Neural cell (in vitro differentiated cells): ENCODE results near the gene PPP2R2D. TPM values are rescaled to one million over a fixed set of nuclear protein-coding genes. Genes with fewer than 3 reads are reported as not detected.

Experiments
- H2AFZ ChIP-seq: fragments of 200-600, 300-800 bp; sonication (generic), shearing (Covaris generic); 2 replicates; pipeline ENCODE4 v1.6.0; 2014; ENCODE audit warnings: low read depth, mild to moderate bottlenecking, antibody characterized with exemption, low read length, moderate library complexity
- H3F3A ChIP-seq: fragments of 200-600 bp; shearing (Covaris generic); 2 replicates; pipeline ENCODE4 v1.6.1; 2016; ENCODE audit warnings: mild to moderate bottlenecking, moderate library complexity, mixed read lengths, antibody characterized with exemption, low read length; ENCODE audit not compliant: insufficient read depth, poor library complexity, severe bottlenecking
- H3K27ac ChIP-seq: fragments of 200-600, 300-800 bp; sonication (generic), shearing (Covaris generic); 2 replicates; pipeline ENCODE4 v1.5.1; 2014; ENCODE audit warnings: mild to moderate bottlenecking, low read length, moderate library complexity
- H3K27me3 ChIP-seq: fragments of 300-800, 200-600 bp; sonication (generic), shearing (Covaris generic); 2 replicates; pipeline ENCODE4 v1.6.0; 2014; ENCODE audit warnings: mild to moderate bottlenecking, low read depth, low read length, moderate library complexity; ENCODE audit not compliant: insufficient read depth
- H3K36me3 ChIP-seq: fragments of 300-800, 200-600 bp; sonication (generic), shearing (Covaris generic); 2 replicates; pipeline ENCODE4 v1.5.1; 2014; ENCODE audit warnings: mild to moderate bottlenecking, antibody characterized with exemption, low read length, moderate library complexity; ENCODE audit not compliant: insufficient read depth
- H3K4me2 ChIP-seq: fragments of 300-800, 200-600 bp; sonication (generic), shearing (Covaris generic); 2 replicates; pipeline ENCODE4 v1.6.0; 2014; ENCODE audit warnings: mild to moderate bottlenecking, low read length
- H3K4me3 ChIP-seq: fragments of 300-800, 200-600 bp; sonication (generic), shearing (Covaris generic); 2 replicates; pipeline ENCODE4 v1.5.1; 2014; ENCODE audit warnings: mild to moderate bottlenecking, low read length, moderate library complexity
- H3K79me2 ChIP-seq: fragments of 200-600 bp; shearing (Covaris generic); replicated peaks from 2 replicates; pipeline ENCODE4 v1.6.0; 2014; ENCODE audit warnings: mild to moderate bottlenecking, low read length, moderate library complexity; ENCODE audit not compliant: insufficient read depth
- H3K9ac ChIP-seq: fragments of 300-800, 200-600 bp; sonication (generic), shearing (Covaris generic); 2 replicates; pipeline ENCODE4 v1.6.1; 2016; ENCODE audit warnings: mild to moderate bottlenecking, low read length, mixed read lengths
- H3K9me2 ChIP-seq: fragments of 200-600 bp; shearing (Covaris generic); 2 replicates; pipeline ENCODE4 v1.6.1; 2016; ENCODE audit warnings: mild to moderate bottlenecking, low read length, mixed read lengths; ENCODE audit not compliant: insufficient read depth
- H3K9me3 ChIP-seq: fragments of 200-600, 300-800 bp; sonication (generic), shearing (Covaris generic); 2 replicates; pipeline ENCODE4 v1.6.1; 2016; ENCODE audit warnings: mild to moderate bottlenecking, mixed run types, low read length, moderate library complexity, mixed read lengths
- H4K20me1 ChIP-seq: fragments of 200-600 bp; shearing (Covaris generic); 2 replicates; pipeline ENCODE4 v1.6.1; 2016; ENCODE audit warnings: mild to moderate bottlenecking, mixed run types; ENCODE audit not compliant: insufficient read depth
- CTCF ChIP-seq: fragments of 450-650 bp; IDR thresholded peaks from 2 replicates; pipeline ENCODE4 v1.5.1; 2014; ENCODE audit warnings: antibody characterized with exemption, mild to moderate bottlenecking, moderate library complexity; ENCODE audit not compliant: poor library complexity, severe bottlenecking
- EP300 ChIP-seq: fragments of 450-650 bp; conservative IDR thresholded peaks from 2 replicates; pipeline ENCODE4 v1.6.1; 2014; ENCODE audit warnings: antibody characterized with exemption, mild to moderate bottlenecking, moderate library complexity; ENCODE audit not compliant: poor library complexity, severe bottlenecking
- MXI1 ChIP-seq: fragments of 450-650 bp; conservative IDR thresholded peaks from 2 replicates; pipeline ENCODE4 v1.6.1; 2014; ENCODE audit warnings: antibody characterized with exemption, mild to moderate bottlenecking; ENCODE audit not compliant: poor library complexity, severe bottlenecking
- POLR2AphosphoS5 ChIP-seq: IDR thresholded peaks from 2 replicates; pipeline ENCODE4 v1.6.1; 2012
- RAD21 ChIP-seq: fragments of 450-650 bp; conservative IDR thresholded peaks from 2 replicates; pipeline ENCODE4 v1.6.1; 2014; ENCODE audit warnings: antibody characterized with exemption, mild to moderate bottlenecking, moderate library complexity
- REST ChIP-seq: IDR thresholded peaks from 2 replicates; pipeline ENCODE4 v1.6.1; 2012; ENCODE audit warnings: borderline replicate concordance
- SMC3 ChIP-seq: fragments of 450-650 bp; conservative IDR thresholded peaks from 2 replicates; pipeline ENCODE4 v1.6.1; 2014; ENCODE audit warnings: antibody characterized with exemption, mild to moderate bottlenecking, moderate library complexity; ENCODE audit not compliant: poor library complexity
- TAF1 ChIP-seq: IDR thresholded peaks from 2 replicates; pipeline ENCODE4 v1.6.1; 2012; ENCODE audit warnings: low read depth
- polyA plus RNA-seq: library from polyadenylated mRNA; depleted of rRNA; stranded (reverse); fragments of >200 nt; gene quantifications from 2 replicates; pipeline ENCODE4 v1.2.3, GENCODE V29; 2014

PPP2R2D gene
- polyA plus RNA-seq, 1 donor from 2014 or later, result 71.7 TPM

DNA sequence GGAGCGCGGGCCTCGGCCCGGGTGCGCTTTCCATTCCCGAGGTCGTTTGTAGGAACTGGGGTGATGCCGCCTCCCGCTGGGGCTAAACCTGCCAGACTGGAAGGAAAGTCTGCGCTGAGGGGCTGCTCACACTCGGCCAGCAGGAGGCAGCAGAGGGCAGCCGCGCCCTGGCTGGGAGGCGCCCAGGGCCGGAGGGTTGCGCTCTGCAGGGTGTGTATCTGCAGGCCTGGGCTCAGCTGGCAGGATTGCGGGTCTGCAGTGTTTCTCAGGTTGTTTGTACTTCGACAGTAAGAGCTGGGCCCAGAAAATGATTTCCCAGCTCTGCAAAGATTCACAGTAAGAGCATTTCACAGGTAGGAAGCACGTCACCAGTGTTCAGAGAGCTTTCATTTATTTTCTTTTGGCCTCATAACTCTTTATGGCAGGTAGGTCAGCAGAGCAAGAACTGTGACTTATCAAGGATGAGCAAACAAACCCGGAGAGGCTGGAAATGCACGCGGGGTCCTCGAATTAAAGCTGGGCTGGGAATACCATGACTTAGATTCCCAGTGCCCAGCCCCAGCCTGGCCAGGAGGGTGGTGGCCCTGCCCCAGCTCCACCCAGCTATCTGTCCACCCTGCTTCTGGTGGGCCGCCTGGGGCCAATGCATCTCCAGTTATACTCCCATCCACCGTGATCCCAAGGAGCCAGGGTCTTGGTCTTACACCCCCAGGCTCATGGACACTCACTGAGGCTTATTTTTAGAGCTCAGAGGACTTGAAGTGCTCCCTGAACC is 15.2 kb upstream of the PPP2R2D start:
- Histone ChIP-seq H3K36me3 (no peaks in the 10 kb centered on the region), H2AFZ (no peak overlapping the region), H4K20me1 (no peaks in the 10 kb centered on the region), H3K27ac (peak overlapping the region; percentile 84), H3K9ac (peak overlapping the region; percentile 44), H3K79me2 (no peaks in the 10 kb centered on the region), H3K9me2 (no peaks in the 10 kb centered on the region), H3K4me3 (peak overlapping the region; percentile 23), H3K9me3 (no peaks in the 10 kb centered on the region), H3F3A (no peaks in the 10 kb centered on the region), H3K27me3 (no peaks in the 10 kb centered on the region), H3K4me2 (no peak overlapping the region)
- peak; percentile 47 for TF ChIP-seq RAD21
- peak; percentile 65 for TF ChIP-seq CTCF
- no peak for TF ChIP-seq TAF1
- peak; percentile 47 for TF ChIP-seq SMC3
- TF ChIP-seq EP300, result no peak

GRCh38 chr10:131886237-131886636 is 14.6 kb upstream of the PPP2R2D start:
- Histone ChIP-seq H4K20me1 (no peaks in the 10 kb centered on the region), H3K27ac (peak overlapping the region; percentile 84), H3K4me2 (no peak overlapping the region), H3K4me3 (peak overlapping the region; percentile 23), H3K9me2 (no peaks in the 10 kb centered on the region), H3F3A (no peaks in the 10 kb centered on the region), H3K9ac (peak overlapping the region; percentile 44), H3K79me2 (no peaks in the 10 kb centered on the region), H3K9me3 (no peaks in the 10 kb centered on the region), H3K36me3 (no peaks in the 10 kb centered on the region), H3K27me3 (no peaks in the 10 kb centered on the region), H2AFZ (no peak overlapping the region)
- peak; percentile 69 for TF ChIP-seq POLR2AphosphoS5
- peak; percentile 77 for TF ChIP-seq EP300
- TF ChIP-seq TAF1, result no peak
- TF ChIP-seq MXI1, result peak; percentile 24
- TF ChIP-seq RAD21, result no peak
- no peak for TF ChIP-seq CTCF
- peak; percentile 38 for TF ChIP-seq REST
